HFFc6 (cell line): ENCODE measurements around the gene DENND1B. TPM values are rescaled to one million over a fixed set of nuclear protein-coding genes. Genes with fewer than 3 reads are reported as not detected.
A peak's percentile ranks its signal among the peaks of the same experiment; 100 is the strongest.

Source experiments
- DNase-seq: peaks from one replicate; pipeline ENCODE4 v3.0.0-alpha.2; 2018
- H3K27ac Mint-ChIP-seq: 2 replicates; pipeline ENCODE4 v1.8.0; 2020; ENCODE audit warnings: mild to moderate bottlenecking, mixed read lengths
- H3K27me3 Mint-ChIP-seq: 2 replicates; pipeline ENCODE4 v1.8.0; 2021; ENCODE audit warnings: mild to moderate bottlenecking, moderate library complexity, mixed read lengths; ENCODE audit not compliant: insufficient read depth
- H3K36me3 Mint-ChIP-seq: 2 replicates; pipeline ENCODE4 v1.8.0; 2021; ENCODE audit warnings: low read depth, mixed read lengths
- H3K4me1 Mint-ChIP-seq: 2 replicates; pipeline ENCODE4 v1.8.0; 2020; ENCODE audit warnings: low read depth, mixed read lengths
- H3K4me3 Mint-ChIP-seq: 2 replicates; pipeline ENCODE4 v1.8.0; 2020; ENCODE audit warnings: mild to moderate bottlenecking, moderate library complexity, mixed read lengths
- H3K9me3 Mint-ChIP-seq: 2 replicates; pipeline ENCODE4 v1.8.0; 2020; ENCODE audit warnings: mild to moderate bottlenecking, mixed read lengths
- CTCF ChIP-seq: fragments of 200-600 bp; sonication (generic); IDR thresholded peaks from 2 replicates; pipeline ENCODE4 v1.5.0; 2021; ENCODE audit warnings: antibody characterized with exemption, mild to moderate bottlenecking
- total RNA-seq, 6 experiments: library from RNA; stranded (reverse); fragmentation: NEBNext Ultra II Directional; extraction: Animal tissue kit (Norgen Biotek cat#: 25700); gene quantifications; 2 replicates in 1 of 6; 3 replicates in 5 of 6; pipeline ENCODE4 v1.2.3, GENCODE V29; 2021

The DENND1B gene
- total RNA-seq, 6 experiments from 2014 or later: 6.4 to 9.0 (median 7.7) TPM

- H3K27me3 Mint-ChIP-seq: peaks cover 3% of the 10 kb centered on the region
- H3K27ac Mint-ChIP-seq: no peak overlapping the region; the same call in 1 of the 2 replicates
- peaks cover 20% of the 10 kb centered on the region for H3K4me1 Mint-ChIP-seq
Observed at GRCh38 chr1:197467881-197468280, 307.4 kb downstream of the DENND1B start.

GRCh38 chr1:197466813-197467212 lies 308.5 kb downstream of the DENND1B start:
- peaks cover 3% of the 10 kb centered on the region for H3K27me3 Mint-ChIP-seq
- H3K4me1 Mint-ChIP-seq: peaks cover 20% of the 10 kb centered on the region
- DNase-seq: no peak
- no peaks in the 10 kb centered on the region for H3K9me3 Mint-ChIP-seq
- no peaks in the 10 kb centered on the region for H3K36me3 Mint-ChIP-seq
- H3K27ac Mint-ChIP-seq: no peak overlapping the region
- no peak overlapping the region for H3K4me3 Mint-ChIP-seq
- no peak for TF ChIP-seq CTCF

More at GRCh38 chr1:197467881-197468280, 307.4 kb downstream of the DENND1B start:
- Mint-ChIP-seq H3K9me3 (no peaks in the 10 kb centered on the region), H3K36me3 (no peaks in the 10 kb centered on the region), H3K4me3 (peak overlapping the region; percentile 0; the same call in 1 of the 2 replicates)
- DNase-seq: peak; percentile 41
- no peak for TF ChIP-seq CTCF

GRCh38 chr1:197465528-197466327 lies 309.6 kb downstream of the DENND1B start:
- Mint-ChIP-seq H3K27ac (no peak overlapping the region), H3K4me3 (no peak overlapping the region), H3K27me3 (no peaks in the 10 kb centered on the region), H3K36me3 (no peaks in the 10 kb centered on the region), H3K9me3 (no peaks in the 10 kb centered on the region), H3K4me1 (peaks cover 20% of the 10 kb centered on the region)
- no peak for DNase-seq
- no peak for TF ChIP-seq CTCF

GRCh38 chr1:197464044-197464443 lies 311.2 kb downstream of the DENND1B start:
- Mint-ChIP-seq H3K27me3 (no peaks in the 10 kb centered on the region), H3K4me3 (no peak overlapping the region), H3K4me1 (peaks cover 20% of the 10 kb centered on the region), H3K27ac (peak overlapping the region; percentile 43), H3K36me3 (no peaks in the 10 kb centered on the region), H3K9me3 (no peaks in the 10 kb centered on the region)
- DNase-seq: peak; percentile 56
- no peak for TF ChIP-seq CTCF

GRCh38 chr1:197463142-197463541 lies 312.1 kb downstream of the DENND1B start:
- TF ChIP-seq CTCF: no peak
- H3K27ac Mint-ChIP-seq: no peak overlapping the region
- no peaks in the 10 kb centered on the region for H3K9me3 Mint-ChIP-seq
- DNase-seq: no peak
- peaks cover 16% of the 10 kb centered on the region for H3K4me1 Mint-ChIP-seq
- no peaks in the 10 kb centered on the region for H3K36me3 Mint-ChIP-seq
- no peaks in the 10 kb centered on the region for H3K27me3 Mint-ChIP-seq
- H3K4me3 Mint-ChIP-seq: no peak overlapping the region
